Measurements from ENCODE around the gene E2F4.

E2F4 gene

DNA sequence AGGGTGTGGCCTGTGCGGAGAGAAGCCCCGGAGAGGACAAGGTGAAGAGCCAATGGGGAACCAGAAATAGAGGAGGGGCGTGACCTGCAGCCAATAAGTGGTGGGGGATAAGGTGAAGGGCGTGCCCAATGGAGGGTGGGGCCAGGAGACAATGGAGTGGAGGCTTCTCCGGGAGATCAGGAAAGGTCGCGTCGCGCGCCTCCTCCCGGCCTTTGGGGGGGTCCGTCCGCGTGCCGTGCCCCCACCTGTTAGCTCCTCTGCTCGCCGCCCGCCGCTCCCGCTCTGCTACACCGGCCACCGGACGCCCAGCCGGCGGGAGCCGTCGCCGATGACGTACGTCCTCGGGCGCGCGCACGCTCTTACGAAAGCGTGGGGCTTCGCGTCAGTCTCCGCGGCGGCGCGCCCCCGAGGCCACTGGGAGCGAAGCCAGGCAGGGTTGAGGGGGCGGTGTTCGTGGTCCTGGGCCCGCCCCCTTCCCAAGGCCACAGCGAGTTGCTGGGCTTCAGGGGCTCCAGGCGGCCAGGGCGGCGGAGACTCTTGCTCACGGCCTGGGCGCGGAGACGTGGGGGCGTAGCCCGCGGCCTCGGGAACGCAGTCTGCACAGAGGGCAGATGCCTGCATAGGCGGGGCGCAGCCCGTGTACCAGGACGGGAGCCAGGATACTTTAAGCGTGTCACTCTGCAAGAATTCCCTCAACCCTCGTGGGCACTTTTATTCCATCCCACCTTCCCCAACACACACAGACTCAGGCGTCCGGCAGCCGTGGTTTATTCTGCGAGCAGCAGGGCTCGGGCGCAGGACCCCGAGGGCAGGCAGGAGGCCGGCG is 8.1 kb upstream of the E2F4 start, which contains the start of gene MATCAP1:
MATCAP1 (minus strand) TSS at position 337 of the 826 bp plus-strand sequence. CDS start 3,353 bp downstream, outside the sequence.
- no peak for TF ChIP-seq CTCF (IDR thresholded peaks at IDR 0.05; ENCODE audit: control extremely low read depth, extremely low read depth, low read depth, missing control alignments)
- DNase-seq (ENCODE audit: extremely low spot score): peak; percentile 99
- ChIA-PET POLR2A (no interaction called here), CTCF (interaction anchor here (1.2 to 4.3 kb wide), 19 partner anchors 9 to 303 kb away, joined by 3 to 45 read pairs (median 7); partner anchors contain the start of genes B3GNT9, FHOD1, NOL3 and PDP2)

GRCh38 chr16:67184453-67184994 is 7.4 kb upstream of the E2F4 start:
- no peak for DNase-seq (ENCODE audit: extremely low spot score)
- POLR2A ChIA-PET: no interaction called here
- TF ChIP-seq CTCF (IDR thresholded peaks at IDR 0.05; ENCODE audit: control extremely low read depth, extremely low read depth, low read depth, missing control alignments): no peak
- CTCF ChIA-PET: interaction anchor here (0.8 to 4.3 kb wide), 39 partner anchors 10 to 362 kb away, joined by 3 to 45 read pairs (median 5); partner anchors contain the start of genes B3GNT9, FHOD1, HSF4 and NOL3

DNA sequence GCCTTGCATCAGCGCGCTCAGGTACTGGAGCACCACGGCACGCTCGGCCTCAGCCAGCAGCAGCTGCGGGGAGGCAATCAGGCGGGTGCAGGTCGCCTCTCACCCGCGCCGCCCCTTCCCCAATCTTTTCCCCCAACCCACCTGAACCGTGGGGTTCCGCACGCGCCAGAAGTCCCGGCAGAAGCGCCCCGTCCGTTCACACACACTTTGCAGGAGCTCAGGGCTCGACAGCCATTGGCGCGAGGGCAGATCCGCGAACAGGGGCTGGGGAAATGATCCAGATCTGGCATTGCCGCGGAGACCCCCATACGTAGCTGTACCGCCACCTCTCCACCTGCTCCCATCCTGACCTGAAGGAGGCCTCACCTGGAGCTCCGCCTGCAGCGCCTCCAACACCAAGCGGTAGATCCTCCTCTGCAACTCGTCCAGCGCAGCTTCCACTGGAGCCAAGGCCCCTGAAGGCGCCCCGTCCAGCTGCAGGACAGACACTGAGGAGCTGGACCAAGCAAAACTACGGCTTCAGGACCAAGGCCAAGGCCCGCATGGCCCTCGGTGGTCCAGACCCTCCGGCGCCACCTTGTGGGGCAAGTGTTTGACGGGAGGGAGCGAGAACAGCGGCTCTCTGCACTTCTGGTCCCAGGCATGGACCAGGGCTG is 6.8 kb upstream of the E2F4 start:
- peak; percentile 81 for DNase-seq (ENCODE audit: extremely low spot score)
- CTCF ChIA-PET: interaction anchor here (0.6 to 4.3 kb wide), 44 partner anchors 10 to 362 kb away, joined by 3 to 45 read pairs (median 5); partner anchors contain the start of genes B3GNT9, FHOD1, HSF4 and NOL3
- POLR2A ChIA-PET: no interaction called here
- peak; percentile 96 for TF ChIP-seq CTCF (IDR thresholded peaks at IDR 0.05; ENCODE audit: control extremely low read depth, extremely low read depth, low read depth, missing control alignments)

DNA sequence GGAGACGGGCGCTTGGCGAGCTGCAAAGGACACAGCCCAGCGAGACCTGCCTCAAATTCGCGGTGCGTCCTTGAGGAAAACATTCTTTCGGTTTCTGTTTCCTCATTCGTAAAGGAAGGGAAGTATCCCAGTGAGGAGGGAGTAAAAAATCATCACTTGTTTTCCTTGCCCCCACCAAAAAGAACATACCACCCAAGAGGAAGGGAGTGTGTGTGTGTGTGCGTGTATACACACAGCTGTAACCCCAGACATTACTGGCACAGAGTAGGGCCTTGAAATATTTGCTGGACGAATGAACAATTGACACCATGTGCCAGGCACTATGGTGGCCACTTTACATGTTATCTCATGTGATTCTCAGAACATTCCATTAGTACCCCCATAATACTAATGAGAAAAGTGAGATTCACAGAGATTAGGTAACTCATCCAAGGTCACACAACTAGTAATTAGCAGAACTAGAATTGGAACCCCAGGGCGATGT is 6.3 kb upstream of the E2F4 start:
- CTCF ChIA-PET: interaction anchor here (0.6 to 4.3 kb wide), 40 partner anchors 9 to 361 kb away, joined by 3 to 45 read pairs (median 5); partner anchors contain the start of genes B3GNT9, FHOD1, HSF4 and NOL3
- TF ChIP-seq CTCF (IDR thresholded peaks at IDR 0.05; ENCODE audit: control extremely low read depth, extremely low read depth, low read depth, missing control alignments): no peak
- no peak for DNase-seq (ENCODE audit: extremely low spot score)
- POLR2A ChIA-PET: no interaction called here

DNA sequence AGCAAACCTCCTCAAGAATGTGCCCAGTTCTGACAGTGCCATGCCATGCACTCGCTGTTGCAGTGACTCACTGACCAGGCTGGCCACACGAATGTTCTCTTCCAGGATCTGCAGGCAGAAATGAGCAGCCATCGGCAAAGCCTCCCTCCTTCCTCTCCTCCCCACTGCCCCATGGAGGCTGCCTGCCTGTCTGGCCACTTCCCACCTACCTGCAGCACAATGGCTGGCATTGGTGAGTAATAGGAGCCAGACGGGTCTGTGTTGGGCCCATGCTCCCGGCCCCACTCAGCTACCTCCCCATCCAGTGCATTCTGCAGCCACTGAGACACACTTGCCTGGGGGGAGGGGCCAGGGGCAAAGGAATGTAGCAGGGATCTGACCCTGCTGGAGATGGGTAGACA is 5.4 kb upstream of the E2F4 start:
- DNase-seq (ENCODE audit: extremely low spot score): no peak
- POLR2A ChIA-PET: no interaction called here
- CTCF ChIA-PET: interaction anchor here (1.4 to 4.3 kb wide), 8 partner anchors 12 to 222 kb away, joined by 3 to 45 read pairs (median 8); partner anchors contain the start of gene NOL3
- TF ChIP-seq CTCF (IDR thresholded peaks at IDR 0.05; ENCODE audit: control extremely low read depth, extremely low read depth, low read depth, missing control alignments): no peak
